Muscle of back (tissue), 11 donors: ENCODE data around the gene HELZ2. TPM values are rescaled to one million over a fixed set of nuclear protein-coding genes. Genes with fewer than 3 reads are reported as not detected.

Source experiments
- DNase-seq, 3 donors: peaks; one replicate each; pipeline versions ENCODE4 v3.0.0 to v3.0.0-alpha.2; 2013
- polyA plus RNA-seq, 10 donors: library from polyadenylated mRNA; unstranded; fragments of 120-200 nt; gene quantifications; one replicate each; pipeline ENCODE4 v1.2.1, GENCODE V29; 2013; ENCODE audit not compliant: insufficient read length in 10 of 10

HELZ2 gene
- polyA plus RNA-seq, 10 donors = 5.2 to 11.1 (median 6.8) TPM

GRCh38 chr20:63525185-63525584, 48.9 kb downstream of the HELZ2 start:
- DNase-seq = no peak

Other genes starting within 250 kb of the HELZ2 start
- gene CHRNA4, start 212.9 kb downstream of the HELZ2 start, polyA plus RNA-seq = 1 to 10 TPM in 3 of 10 donors, under 1 TPM in 7; 0.14 to 1.5 (median 0.61) TPM
- 1 to 10 TPM; 2.6 to 8.1 (median 4.3) TPM for gene KCNQ2, start 101.6 kb downstream of the HELZ2 start, polyA plus RNA-seq
- 100 to 1,000 TPM; 401 to 971 (median 772) TPM for gene EEF1A2, start 75.2 kb downstream of the HELZ2 start, polyA plus RNA-seq
- gene PPDPF, start 53.5 kb downstream of the HELZ2 start, polyA plus RNA-seq = 100 to 1,000 TPM; 138 to 325 (median 206) TPM
- gene PTK6, start 36.9 kb downstream of the HELZ2 start, polyA plus RNA-seq = under 1 TPM; 0.15 to 0.50 (median 0.32) TPM
- gene SRMS, start 26.5 kb downstream of the HELZ2 start, polyA plus RNA-seq = under 1 TPM in 1 of 10 donors, not detected in 9; 0.23 TPM
- gene FNDC11, start 20.1 kb downstream of the HELZ2 start, polyA plus RNA-seq = under 1 TPM in 7 of 10 donors, not detected in 3; 0.12 to 0.36 (median 0.24) TPM
- gene GMEB2, start 52.9 kb upstream of the HELZ2 start, polyA plus RNA-seq = 1 to 10 TPM; 5.3 to 9.3 (median 7.3) TPM
- gene STMN3, start 79.2 kb upstream of the HELZ2 start, polyA plus RNA-seq = 10 to 100 TPM in 9 of 10 donors, 1 to 10 TPM in 1; 8.8 to 37.1 (median 16.1) TPM
- 10 to 100 TPM in 7 of 10 donors, 1 to 10 TPM in 3; 6.0 to 17.7 (median 11.1) TPM for gene RTEL1, start 84.1 kb upstream of the HELZ2 start, polyA plus RNA-seq
- 1 to 10 TPM in 4 of 10 donors, under 1 TPM in 6; 0.22 to 3.0 (median 0.87) TPM for gene TNFRSF6B, start 122.4 kb upstream of the HELZ2 start, polyA plus RNA-seq
- 10 to 100 TPM; 20.1 to 28.2 (median 25.6) TPM for gene ARFRP1, start 133.7 kb upstream of the HELZ2 start, polyA plus RNA-seq
- gene ZGPAT, start 133.8 kb upstream of the HELZ2 start, polyA plus RNA-seq = 10 to 100 TPM; 10.5 to 15.1 (median 12.9) TPM
- gene LIME1, start 162.4 kb upstream of the HELZ2 start, polyA plus RNA-seq = 1 to 10 TPM; 1.9 to 9.7 (median 4.5) TPM
- gene SLC2A4RG, start 165.5 kb upstream of the HELZ2 start, polyA plus RNA-seq = 100 to 1,000 TPM in 9 of 10 donors, 10 to 100 TPM in 1; 88.5 to 165 (median 112) TPM